ENCODE data around the gene RPAIN.

Gene RPAIN

DNA sequence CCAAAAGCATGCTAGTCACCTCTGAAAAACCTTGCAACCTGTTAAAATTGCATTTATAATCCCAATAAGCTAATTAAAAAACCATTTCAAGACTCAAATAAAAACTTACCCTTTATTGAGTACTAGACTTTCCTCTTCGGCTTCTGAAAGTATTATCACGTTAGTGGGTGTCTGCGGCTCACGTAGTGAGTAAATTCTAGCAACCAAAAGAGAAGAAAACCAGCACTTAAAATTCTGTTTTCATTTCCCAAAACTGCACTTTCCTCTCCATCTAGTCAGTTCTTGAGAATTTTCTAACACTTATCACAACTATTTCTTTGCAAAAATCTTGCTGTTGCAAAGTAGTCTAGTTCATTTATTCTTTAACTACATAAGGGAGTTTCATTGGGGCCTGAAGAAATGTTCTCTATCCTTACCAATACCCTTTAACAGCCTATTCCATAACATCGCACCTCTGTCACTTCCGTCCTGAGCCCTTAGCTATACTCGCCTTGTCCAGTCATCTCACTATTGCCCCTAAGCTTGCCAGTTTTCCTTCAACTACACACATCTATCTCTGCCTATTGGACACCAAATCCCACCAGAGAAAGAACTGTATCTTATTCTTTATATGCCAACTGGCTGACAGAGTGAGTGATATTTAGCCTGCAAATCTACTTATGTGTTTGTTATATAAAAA, 9.2 kb upstream of the RPAIN start:
- Histone ChIP-seq H4K91ac (ENCODE audit: low read depth, low read length) (no peak overlapping the region), H3K4me2 (ENCODE audit: low read length) (no peak overlapping the region), H2BK12ac (ENCODE audit: low read length) (no peak overlapping the region), H3K4me3 (ENCODE audit: low read depth, low read length) (no peak overlapping the region), H3K36me3 (ENCODE audit: control insufficient read depth in 1 of 2, insufficient read depth in 2 of 2, low read length in 2 of 2) (peaks cover 16 to 55% of the 10 kb centered on the region in 2 experiments), H3K79me2 (ENCODE audit: control insufficient read depth, insufficient read depth, low read length, poor library complexity) (no peaks in the 10 kb centered on the region), H2AFZ (ENCODE audit: insufficient read depth, low read length, poor library complexity) (no peak overlapping the region), H2AK5ac (ENCODE audit: low read length) (no peak overlapping the region), H3K27ac (ENCODE audit: low read depth, low read length) (no peak overlapping the region), H3K9me3 (ENCODE audit: insufficient read depth, low read depth, low read length) (no peaks in the 10 kb centered on the region), H3K4ac (ENCODE audit: low read depth, low read length) (no peak overlapping the region), H3K23ac (ENCODE audit: low read length) (no peak overlapping the region), H4K8ac (ENCODE audit: low read depth, low read length) (no peak overlapping the region), H2BK5ac (ENCODE audit: low read depth, low read length, poor library complexity) (no peak overlapping the region), H3K9ac (ENCODE audit: low read length) (no peak overlapping the region), H2BK120ac (ENCODE audit: insufficient read depth, low read length, poor library complexity) (no peak overlapping the region), H3K4me1 (ENCODE audit: control insufficient read depth in 1 of 2, insufficient read depth in 2 of 2, low read length in 2 of 2) (no peaks in the 10 kb centered on the region), H3K18ac (ENCODE audit: low read length) (no peak overlapping the region), H3K79me1 (ENCODE audit: low read length) (no peaks in the 10 kb centered on the region), H3K14ac (ENCODE audit: low read length) (no peak overlapping the region), H4K12ac (ENCODE audit: low read depth, low read length) (no peak overlapping the region), H3K27me3 (ENCODE audit: insufficient read depth, low read length) (no peaks in the 10 kb centered on the region)
- DNase-seq: no peak
- no CpG with 5 or more reads among the region's 7 CpGs for WGBS (ENCODE audit: extremely low coverage, insufficient coverage, insufficient read length)

- Histone ChIP-seq H2BK120ac (ENCODE audit: insufficient read depth, low read length, poor library complexity) (no peak overlapping the region), H2AFZ (ENCODE audit: insufficient read depth, low read length, poor library complexity) (no peak overlapping the region), H3K23ac (ENCODE audit: low read length) (no peak overlapping the region), H3K4me3 (ENCODE audit: low read depth, low read length) (no peak overlapping the region), H2BK5ac (ENCODE audit: low read depth, low read length, poor library complexity) (no peak overlapping the region), H3K9ac (ENCODE audit: low read length) (no peak overlapping the region), H3K9me3 (ENCODE audit: insufficient read depth, low read depth, low read length) (no peaks in the 10 kb centered on the region), H3K14ac (ENCODE audit: low read length) (no peak overlapping the region), H4K91ac (ENCODE audit: low read depth, low read length) (no peak overlapping the region), H3K79me2 (ENCODE audit: control insufficient read depth, insufficient read depth, low read length, poor library complexity) (peaks cover 8% of the 10 kb centered on the region), H3K27ac (ENCODE audit: low read depth, low read length) (no peak overlapping the region), H3K18ac (ENCODE audit: low read length) (no peak overlapping the region), H3K79me1 (ENCODE audit: low read length) (no peaks in the 10 kb centered on the region), H4K8ac (ENCODE audit: low read depth, low read length) (no peak overlapping the region), H3K4me2 (ENCODE audit: low read length) (no peak overlapping the region), H2AK5ac (ENCODE audit: low read length) (no peak overlapping the region), H2BK12ac (ENCODE audit: low read length) (no peak overlapping the region), H3K36me3 (ENCODE audit: control insufficient read depth in 1 of 2, insufficient read depth in 2 of 2, low read length in 2 of 2) (peaks cover 23 to 38% of the 10 kb centered on the region in 2 experiments), H3K4me1 (ENCODE audit: control insufficient read depth in 1 of 2, insufficient read depth in 2 of 2, low read length in 2 of 2) (peaks cover 2 to 4% of the 10 kb centered on the region in 2 experiments), H3K27me3 (ENCODE audit: insufficient read depth, low read length) (no peaks in the 10 kb centered on the region), H3K4ac (ENCODE audit: low read depth, low read length) (no peak overlapping the region), H4K12ac (ENCODE audit: low read depth, low read length) (no peak overlapping the region)
- DNase-seq: peak in 1 of 2 donors; percentile 13
- no CpG with 5 or more reads among the region's 4 CpGs for WGBS (ENCODE audit: extremely low coverage, insufficient coverage, insufficient read length)
These were observed 6.3 kb upstream of the RPAIN start for GRCh38 chr17:5413682-5414081.

- Histone ChIP-seq H2AK5ac (ENCODE audit: low read length) (no peak overlapping the region), H3K4me2 (ENCODE audit: low read length) (no peak overlapping the region), H3K79me2 (ENCODE audit: control insufficient read depth, insufficient read depth, low read length, poor library complexity) (peaks cover 20% of the 10 kb centered on the region), H2BK5ac (ENCODE audit: low read depth, low read length, poor library complexity) (no peak overlapping the region), H3K9ac (ENCODE audit: low read length) (no peak overlapping the region), H3K27ac (ENCODE audit: low read depth, low read length) (no peak overlapping the region), H2BK12ac (ENCODE audit: low read length) (no peak overlapping the region), H3K4me1 (ENCODE audit: control insufficient read depth in 1 of 2, insufficient read depth in 2 of 2, low read length in 2 of 2) (peaks cover 2 to 7% of the 10 kb centered on the region in 2 experiments), H3K18ac (ENCODE audit: low read length) (no peak overlapping the region), H3K79me1 (ENCODE audit: low read length) (peaks cover 9% of the 10 kb centered on the region), H3K27me3 (ENCODE audit: insufficient read depth, low read length) (no peaks in the 10 kb centered on the region), H3K9me3 (ENCODE audit: insufficient read depth, low read depth, low read length) (no peaks in the 10 kb centered on the region), H3K36me3 (ENCODE audit: control insufficient read depth in 1 of 2, insufficient read depth in 2 of 2, low read length in 2 of 2) (peaks cover 23 to 32% of the 10 kb centered on the region in 2 experiments), H2AFZ (ENCODE audit: insufficient read depth, low read length, poor library complexity) (no peak overlapping the region), H3K4ac (ENCODE audit: low read depth, low read length) (peak overlapping the region; percentile 58), H4K91ac (ENCODE audit: low read depth, low read length) (no peak overlapping the region), H2BK120ac (ENCODE audit: insufficient read depth, low read length, poor library complexity) (no peak overlapping the region), H3K23ac (ENCODE audit: low read length) (no peak overlapping the region), H3K14ac (ENCODE audit: low read length) (no peak overlapping the region), H4K12ac (ENCODE audit: low read depth, low read length) (no peak overlapping the region), H3K4me3 (ENCODE audit: low read depth, low read length) (no peak overlapping the region), H4K8ac (ENCODE audit: low read depth, low read length) (no peak overlapping the region)
- no peak for DNase-seq
- no CpG with 5 or more reads among the region's 2 CpGs for WGBS (ENCODE audit: extremely low coverage, insufficient coverage, insufficient read length)
These were observed 3.1 kb upstream of the RPAIN start for GRCh38 chr17:5416901-5417300.

- H3K4me1 ChIP-seq (ENCODE audit: control insufficient read depth in 1 of 2, insufficient read depth in 2 of 2, low read length in 2 of 2): peaks cover 2 to 7% of the 10 kb centered on the region in 2 experiments
- H3K36me3 ChIP-seq (ENCODE audit: control insufficient read depth in 1 of 2, insufficient read depth in 2 of 2, low read length in 2 of 2): peaks cover 22 to 34% of the 10 kb centered on the region in 2 experiments
- H2BK120ac ChIP-seq (ENCODE audit: insufficient read depth, low read length, poor library complexity): peak overlapping the region; percentile 54
- H2BK5ac ChIP-seq (ENCODE audit: low read depth, low read length, poor library complexity): peak overlapping the region; percentile 92
- peak overlapping the region; percentile 91 for H4K12ac ChIP-seq (ENCODE audit: low read depth, low read length)
- H3K9me3 ChIP-seq (ENCODE audit: insufficient read depth, low read depth, low read length): no peaks in the 10 kb centered on the region
- H3K4me2 ChIP-seq (ENCODE audit: low read length): peak overlapping the region; percentile 97
- peak overlapping the region; percentile 95 for H3K14ac ChIP-seq (ENCODE audit: low read length)
- H2AFZ ChIP-seq (ENCODE audit: insufficient read depth, low read length, poor library complexity): peak overlapping the region; percentile 95
- H3K27ac ChIP-seq (ENCODE audit: low read depth, low read length): peak overlapping the region; percentile 55
- peak overlapping the region; percentile 97 for H3K4ac ChIP-seq (ENCODE audit: low read depth, low read length)
- H3K79me1 ChIP-seq (ENCODE audit: low read length): peaks cover 9% of the 10 kb centered on the region
- no peak overlapping the region for H2BK12ac ChIP-seq (ENCODE audit: low read length)
- peak overlapping the region; percentile 85 for H4K91ac ChIP-seq (ENCODE audit: low read depth, low read length)
- H3K9ac ChIP-seq (ENCODE audit: low read length): peak overlapping the region; percentile 82
- H3K4me3 ChIP-seq (ENCODE audit: low read depth, low read length): peak overlapping the region; percentile 88
- peaks cover 20% of the 10 kb centered on the region for H3K79me2 ChIP-seq (ENCODE audit: control insufficient read depth, insufficient read depth, low read length, poor library complexity)
- peak; percentile 32 to 59 for DNase-seq
- peak overlapping the region; percentile 98 for H3K18ac ChIP-seq (ENCODE audit: low read length)
- H3K23ac ChIP-seq (ENCODE audit: low read length): no peak overlapping the region
- H2AK5ac ChIP-seq (ENCODE audit: low read length): peak overlapping the region; percentile 84
- peak overlapping the region; percentile 93 for H4K8ac ChIP-seq (ENCODE audit: low read depth, low read length)
- no peaks in the 10 kb centered on the region for H3K27me3 ChIP-seq (ENCODE audit: insufficient read depth, low read length)
- no CpG with 5 or more reads among the region's 26 CpGs for WGBS (ENCODE audit: extremely low coverage, insufficient coverage, insufficient read length)
These were observed 1.1 kb upstream of the RPAIN start for GRCh38 chr17:5418858-5419355.

All from trophoblast cell (in vitro differentiated cells and primary cell).